Measurements from ENCODE around the gene GJD3. TPM values are rescaled to one million over a fixed set of nuclear protein-coding genes. Genes with fewer than 3 reads are reported as not detected.
"Not testable (repeated sequence)": the region's sequence is repeated elsewhere in the genome, so short reads cannot be mapped to it uniquely, and the experiment has no call there.

Gene GJD3
- total RNA-seq, 4 donors from 2014 or later = 2.5 TPM; not detected in 3

GRCh38 chr17:40369923-40370322, 5.4 kb upstream of the GJD3 start:
- 86 to 88% methylated on average over 4 to 5 of the region's 7 CpGs for WGBS, 2 donors (ENCODE audit: low coverage in 1 of 2)
- H3K9me3 ChIP-seq = no peaks in the 10 kb centered on the region
- H3K4me3 ChIP-seq = no peak overlapping the region
- no peaks in the 10 kb centered on the region for H3K36me3 ChIP-seq
- H3K27me3 ChIP-seq = peaks cover under 1% of the 10 kb centered on the region
- TF ChIP-seq POLR2AphosphoS5 (IDR thresholded peaks at IDR 0.05) = no peak
- no peak for TF ChIP-seq CTCF (IDR thresholded peaks at IDR 0.05)
- TF ChIP-seq POLR2A (IDR thresholded peaks at IDR 0.05) = no peak
- no peak for TF ChIP-seq EP300 (IDR thresholded peaks at IDR 0.05)
- H3K27ac ChIP-seq = no peak overlapping the region
- H3K4me1 ChIP-seq = no peaks in the 10 kb centered on the region
- ATAC-seq = no peak

- H3K27ac ChIP-seq, H3K9me3 ChIP-seq, H3K4me3 ChIP-seq, ATAC-seq, H3K36me3 ChIP-seq: not testable (repeated sequence)
- Histone ChIP-seq H3K4me1 (peaks cover 0 to 16% (median 5%) of the 10 kb centered on the region in 3 donors), H3K27me3 (peaks cover 16% of the 10 kb centered on the region)
- 97 to 100% methylated on average over 2 to 6 of the region's 9 CpGs for WGBS, 2 donors (ENCODE audit: low coverage in 1 of 2)
Observed at GRCh38 chr17:40367728-40368127, 3.2 kb upstream of the GJD3 start.

GRCh38 chr17:40366861-40367518, 2.5 kb upstream of the GJD3 start:
- H3K27ac ChIP-seq = no peak overlapping the region
- peaks cover 0 to 22% (median 5%) of the 10 kb centered on the region in 3 donors for H3K4me1 ChIP-seq
- no peak for ATAC-seq
- no peak overlapping the region for H3K4me3 ChIP-seq
- H3K36me3 ChIP-seq = no peaks in the 10 kb centered on the region
- 80 to 100% methylated on average over 1 of the region's 17 CpGs for WGBS, 2 donors (ENCODE audit: low coverage in 1 of 2)
- no peaks in the 10 kb centered on the region for H3K9me3 ChIP-seq
- TF ChIP-seq POLR2AphosphoS5 (IDR thresholded peaks at IDR 0.05) = no peak
- TF ChIP-seq CTCF (IDR thresholded peaks at IDR 0.05) = no peak
- no peak for TF ChIP-seq POLR2A (IDR thresholded peaks at IDR 0.05)
- no peak for TF ChIP-seq EP300 (IDR thresholded peaks at IDR 0.05)
- H3K27me3 ChIP-seq = peaks cover 16% of the 10 kb centered on the region

- Histone ChIP-seq H3K27me3 (peaks cover 16% of the 10 kb centered on the region), H3K4me3 (no peak overlapping the region), H3K9me3 (no peaks in the 10 kb centered on the region), H3K4me1 (peaks cover 0 to 22% (median 5%) of the 10 kb centered on the region in 3 donors), H3K27ac (no peak overlapping the region), H3K36me3 (no peaks in the 10 kb centered on the region)
- ATAC-seq = no peak
- TF ChIP-seq POLR2A (IDR thresholded peaks at IDR 0.05) (no peak), EP300 (IDR thresholded peaks at IDR 0.05) (no peak), CTCF (IDR thresholded peaks at IDR 0.05) (no peak), POLR2AphosphoS5 (IDR thresholded peaks at IDR 0.05) (no peak)
- WGBS, 2 donors (ENCODE audit: low coverage in 1 of 2) = 70 to 83% methylated on average over 1 to 2 of the region's 18 CpGs
Observed at GRCh38 chr17:40366076-40366860, 1.7 kb upstream of the GJD3 start.

GRCh38 chr17:40364906-40365305, 369 bp upstream of the GJD3 start:
- Histone ChIP-seq H3K27me3 (peaks cover 16% of the 10 kb centered on the region), H3K36me3 (no peaks in the 10 kb centered on the region), H3K4me3 (peak overlapping the region in 1 of 2 donors; percentile 58), H3K27ac (no peak overlapping the region), H3K4me1 (peaks cover 0 to 22% (median 5%) of the 10 kb centered on the region in 3 donors), H3K9me3 (no peaks in the 10 kb centered on the region)
- TF ChIP-seq POLR2AphosphoS5 (IDR thresholded peaks at IDR 0.05) (no peak), POLR2A (IDR thresholded peaks at IDR 0.05) (no peak), CTCF (IDR thresholded peaks at IDR 0.05) (no peak), EP300 (IDR thresholded peaks at IDR 0.05) (no peak)
- no peak for ATAC-seq
- 60 to 80% methylated on average over 1 to 3 of the region's 9 CpGs for WGBS, 2 donors (ENCODE audit: low coverage in 1 of 2)

Measured in gastroesophageal sphincter (tissue), 4 donors.